ENCODE measurements around the gene ZFYVE9.

The ZFYVE9 gene

DNA sequence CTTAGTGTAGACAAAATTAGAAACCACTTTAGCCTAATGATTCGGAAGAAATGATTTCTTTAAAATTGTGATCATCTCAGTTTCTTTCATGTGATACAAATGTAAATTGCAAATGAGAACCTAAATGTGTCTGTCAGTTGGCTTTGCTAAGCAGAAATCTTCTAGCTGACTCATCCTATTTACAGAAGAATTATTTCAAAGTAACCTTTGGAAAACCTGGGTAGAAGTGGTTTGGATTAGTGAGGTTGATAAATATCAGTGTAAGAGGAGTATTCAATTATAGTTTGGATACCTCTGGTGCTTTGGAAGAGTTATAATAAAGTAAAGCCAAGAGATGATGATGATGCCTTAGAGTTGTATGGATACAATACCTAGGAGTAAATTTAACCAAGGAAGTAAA, 186.7 kb downstream of the ZFYVE9 start:
- Histone ChIP-seq H3K36me3 (ENCODE audit: insufficient read depth, low read length) (no peaks in the 10 kb centered on the region), H4K20me1 (ENCODE audit: insufficient read depth, low read length, poor library complexity, severe bottlenecking) (no peaks in the 10 kb centered on the region), H3K79me2 (ENCODE audit: insufficient read depth, low read length) (no peaks in the 10 kb centered on the region), H3K27me3 (ENCODE audit: insufficient read depth, low read length, poor library complexity, severe bottlenecking) (no peaks in the 10 kb centered on the region), H3F3A (ENCODE audit: low read depth) (no peaks in the 10 kb centered on the region), H3K9me2 (replicated peaks; ENCODE audit: low read depth, low read length) (no peaks in the 10 kb centered on the region), H2AFZ (ENCODE audit: low read length) (no peak overlapping the region), H3K4me3 (ENCODE audit: low read length, poor library complexity, severe bottlenecking) (no peak overlapping the region), H3K9ac (ENCODE audit: low read depth, low read length, poor library complexity, severe bottlenecking) (no peak overlapping the region), H3K4me2 (ENCODE audit: low read depth, low read length, poor library complexity, severe bottlenecking) (no peak overlapping the region), H3K4me1 (ENCODE audit: insufficient read depth, low read length, poor library complexity, severe bottlenecking) (no peaks in the 10 kb centered on the region), H3K9me3 (ENCODE audit: insufficient read depth, low read depth, low read length) (no peaks in the 10 kb centered on the region)
- TF ChIP-seq, protein P1, sequence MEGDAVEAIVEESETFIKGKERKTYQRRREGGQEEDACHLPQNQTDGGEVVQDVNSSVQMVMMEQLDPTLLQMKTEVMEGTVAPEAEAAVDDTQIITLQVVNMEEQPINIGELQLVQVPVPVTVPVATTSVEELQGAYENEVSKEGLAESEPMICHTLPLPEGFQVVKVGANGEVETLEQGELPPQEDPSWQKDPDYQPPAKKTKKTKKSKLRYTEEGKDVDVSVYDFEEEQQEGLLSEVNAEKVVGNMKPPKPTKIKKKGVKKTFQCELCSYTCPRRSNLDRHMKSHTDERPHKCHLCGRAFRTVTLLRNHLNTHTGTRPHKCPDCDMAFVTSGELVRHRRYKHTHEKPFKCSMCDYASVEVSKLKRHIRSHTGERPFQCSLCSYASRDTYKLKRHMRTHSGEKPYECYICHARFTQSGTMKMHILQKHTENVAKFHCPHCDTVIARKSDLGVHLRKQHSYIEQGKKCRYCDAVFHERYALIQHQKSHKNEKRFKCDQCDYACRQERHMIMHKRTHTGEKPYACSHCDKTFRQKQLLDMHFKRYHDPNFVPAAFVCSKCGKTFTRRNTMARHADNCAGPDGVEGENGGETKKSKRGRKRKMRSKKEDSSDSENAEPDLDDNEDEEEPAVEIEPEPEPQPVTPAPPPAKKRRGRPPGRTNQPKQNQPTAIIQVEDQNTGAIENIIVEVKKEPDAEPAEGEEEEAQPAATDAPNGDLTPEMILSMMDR (conservative IDR thresholded peaks at IDR 0.05; ENCODE audit: low read length) = no peak
- no peak for TF ChIP-seq EZH2phosphoT487 (IDR thresholded peaks at IDR 0.05; ENCODE audit: borderline replicate concordance)

DNA sequence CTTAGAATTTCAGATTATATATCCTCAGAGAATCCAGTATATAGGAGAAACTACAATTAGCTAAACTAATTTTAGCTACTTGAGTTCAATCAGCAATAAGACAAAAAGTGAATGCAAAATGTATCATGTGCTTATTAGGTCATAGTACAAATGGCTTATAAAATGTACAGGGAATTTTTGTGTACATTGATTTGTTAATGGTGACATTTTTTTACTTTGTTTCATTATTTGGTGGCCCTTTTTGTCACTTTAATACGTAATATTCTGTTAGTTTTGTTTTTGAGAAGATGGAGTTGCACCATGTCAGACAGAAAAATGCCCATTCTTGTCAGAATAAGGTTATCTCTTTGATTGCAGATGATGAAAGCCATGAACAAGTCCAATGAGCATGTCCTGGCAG, 190.5 kb downstream of the ZFYVE9 start:
- H3K36me3 ChIP-seq (ENCODE audit: insufficient read depth, low read length) = no peaks in the 10 kb centered on the region; the same call in 1 of the 2 replicates
- no peak overlapping the region for H3K4me2 ChIP-seq (ENCODE audit: low read depth, low read length, poor library complexity, severe bottlenecking)
- H3F3A ChIP-seq (ENCODE audit: low read depth) = no peaks in the 10 kb centered on the region
- H3K9me3 ChIP-seq (ENCODE audit: insufficient read depth, low read depth, low read length) = no peaks in the 10 kb centered on the region
- H3K4me1 ChIP-seq (ENCODE audit: insufficient read depth, low read length, poor library complexity, severe bottlenecking) = no peaks in the 10 kb centered on the region
- H3K27me3 ChIP-seq (ENCODE audit: insufficient read depth, low read length, poor library complexity, severe bottlenecking) = no peaks in the 10 kb centered on the region
- no peak overlapping the region for H3K4me3 ChIP-seq (ENCODE audit: low read length, poor library complexity, severe bottlenecking)
- H3K9ac ChIP-seq (ENCODE audit: low read depth, low read length, poor library complexity, severe bottlenecking) = no peak overlapping the region
- H3K79me2 ChIP-seq (ENCODE audit: insufficient read depth, low read length) = no peaks in the 10 kb centered on the region
- no peaks in the 10 kb centered on the region for H4K20me1 ChIP-seq (ENCODE audit: insufficient read depth, low read length, poor library complexity, severe bottlenecking)
- H3K9me2 ChIP-seq (replicated peaks; ENCODE audit: low read depth, low read length) = no peaks in the 10 kb centered on the region
- TF ChIP-seq, protein P1 (conservative IDR thresholded peaks at IDR 0.05; ENCODE audit: low read length) = no peak
- TF ChIP-seq EZH2phosphoT487 (IDR thresholded peaks at IDR 0.05; ENCODE audit: borderline replicate concordance) = no peak
- H2AFZ ChIP-seq (ENCODE audit: low read length) = no peak overlapping the region

DNA sequence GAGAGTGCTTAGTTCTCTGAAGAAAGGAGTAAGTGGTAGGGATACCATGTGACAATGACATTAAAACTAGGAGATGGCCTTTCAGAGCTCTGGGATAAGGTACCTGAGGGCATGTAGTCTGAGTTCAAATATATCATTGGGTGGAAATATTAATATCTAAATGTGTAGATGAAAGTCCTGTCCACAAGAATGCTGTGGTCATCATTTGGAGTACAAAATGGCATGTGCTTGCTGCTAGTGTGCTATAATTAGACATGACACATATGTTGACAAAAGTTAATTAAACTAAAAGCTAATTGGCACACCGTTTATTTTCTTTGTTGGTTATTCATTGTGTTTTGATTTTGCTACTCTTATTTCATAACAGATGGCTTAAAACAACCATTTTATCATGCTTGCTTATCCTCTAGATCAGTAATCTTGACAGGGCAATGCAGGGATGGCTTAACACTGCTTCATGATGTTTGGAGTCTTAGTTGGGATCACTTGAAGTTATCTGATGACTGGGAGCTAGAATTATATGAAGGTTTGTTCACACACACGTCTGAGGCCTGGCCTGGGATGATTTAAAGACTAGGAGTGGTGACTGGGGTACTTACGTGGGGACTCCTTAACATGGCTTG, 193.1 kb downstream of the ZFYVE9 start:
- Histone ChIP-seq H2AFZ (ENCODE audit: low read length) (no peak overlapping the region), H4K20me1 (ENCODE audit: insufficient read depth, low read length, poor library complexity, severe bottlenecking) (no peaks in the 10 kb centered on the region), H3K4me2 (ENCODE audit: low read depth, low read length, poor library complexity, severe bottlenecking) (no peak overlapping the region), H3K27me3 (ENCODE audit: insufficient read depth, low read length, poor library complexity, severe bottlenecking) (no peaks in the 10 kb centered on the region), H3K9me2 (replicated peaks; ENCODE audit: low read depth, low read length) (no peaks in the 10 kb centered on the region), H3K36me3 (ENCODE audit: insufficient read depth, low read length) (no peaks in the 10 kb centered on the region; the same call in 1 of the 2 replicates), H3K4me1 (ENCODE audit: insufficient read depth, low read length, poor library complexity, severe bottlenecking) (no peaks in the 10 kb centered on the region), H3K9me3 (ENCODE audit: insufficient read depth, low read depth, low read length) (no peaks in the 10 kb centered on the region), H3K4me3 (ENCODE audit: low read length, poor library complexity, severe bottlenecking) (no peak overlapping the region), H3K9ac (ENCODE audit: low read depth, low read length, poor library complexity, severe bottlenecking) (no peak overlapping the region), H3K79me2 (ENCODE audit: insufficient read depth, low read length) (no peaks in the 10 kb centered on the region), H3F3A (ENCODE audit: low read depth) (no peaks in the 10 kb centered on the region)
- no peak for TF ChIP-seq EZH2phosphoT487 (IDR thresholded peaks at IDR 0.05; ENCODE audit: borderline replicate concordance)
- TF ChIP-seq, protein P1 (conservative IDR thresholded peaks at IDR 0.05; ENCODE audit: low read length) = no peak

All from Loucy (cell line).